ENCODE data around the gene SLC2A6. TPM values are rescaled to one million over a fixed set of nuclear protein-coding genes. Genes with fewer than 3 reads are reported as not detected.

Gene SLC2A6
- total and polyA plus RNA-seq, 7 donors, result 1.2 to 2.7 (median 1.8) TPM

DNA sequence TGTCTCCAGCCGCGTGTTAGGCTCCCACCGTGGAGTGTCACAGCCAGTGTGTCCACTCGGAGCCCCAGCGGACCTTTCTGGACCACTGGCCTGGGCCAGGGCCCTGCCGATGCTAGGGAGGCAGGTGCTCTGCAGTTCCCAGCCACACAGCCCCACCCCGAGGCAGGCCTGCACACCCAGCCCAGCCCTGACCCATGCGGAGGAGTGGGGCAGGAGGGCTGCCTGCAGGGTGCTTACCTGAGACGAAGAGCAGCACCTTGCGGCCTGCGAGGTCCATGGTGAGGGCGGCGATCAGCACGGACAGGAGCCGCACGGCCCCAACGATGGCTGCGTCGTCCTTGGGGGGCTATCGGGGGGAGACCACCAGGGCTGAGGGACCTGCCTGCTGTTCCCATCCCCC, 5.2 kb downstream of the SLC2A6 start:
- peaks cover 5% of the 10 kb centered on the region for H3K4me1 ChIP-seq
- H3K4me3 ChIP-seq, result no peak overlapping the region
- TF ChIP-seq, protein P1, sequence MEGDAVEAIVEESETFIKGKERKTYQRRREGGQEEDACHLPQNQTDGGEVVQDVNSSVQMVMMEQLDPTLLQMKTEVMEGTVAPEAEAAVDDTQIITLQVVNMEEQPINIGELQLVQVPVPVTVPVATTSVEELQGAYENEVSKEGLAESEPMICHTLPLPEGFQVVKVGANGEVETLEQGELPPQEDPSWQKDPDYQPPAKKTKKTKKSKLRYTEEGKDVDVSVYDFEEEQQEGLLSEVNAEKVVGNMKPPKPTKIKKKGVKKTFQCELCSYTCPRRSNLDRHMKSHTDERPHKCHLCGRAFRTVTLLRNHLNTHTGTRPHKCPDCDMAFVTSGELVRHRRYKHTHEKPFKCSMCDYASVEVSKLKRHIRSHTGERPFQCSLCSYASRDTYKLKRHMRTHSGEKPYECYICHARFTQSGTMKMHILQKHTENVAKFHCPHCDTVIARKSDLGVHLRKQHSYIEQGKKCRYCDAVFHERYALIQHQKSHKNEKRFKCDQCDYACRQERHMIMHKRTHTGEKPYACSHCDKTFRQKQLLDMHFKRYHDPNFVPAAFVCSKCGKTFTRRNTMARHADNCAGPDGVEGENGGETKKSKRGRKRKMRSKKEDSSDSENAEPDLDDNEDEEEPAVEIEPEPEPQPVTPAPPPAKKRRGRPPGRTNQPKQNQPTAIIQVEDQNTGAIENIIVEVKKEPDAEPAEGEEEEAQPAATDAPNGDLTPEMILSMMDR (IDR thresholded peaks at IDR 0.05), result no peak
- intact Hi-C loops (cut with DNase I), result no loop called here
- H3K9me3 ChIP-seq, result no peaks in the 10 kb centered on the region
- DNase-seq (no peak), ATAC-seq (no peak)
- peaks cover 0 to 18% of the 10 kb centered on the region in 2 donors for H3K36me3 ChIP-seq (ENCODE audit: insufficient read depth in 1 of 2, low read depth in 1 of 2)
- 88 to 90% (median 89%) methylated on average over 19 to 20 of the region's 20 CpGs for WGBS, 3 donors
- H3K27ac ChIP-seq, result no peak overlapping the region
- H3K27me3 ChIP-seq (ENCODE audit: insufficient read depth in 3 of 3, low read length in 2 of 3), result no peaks in the 10 kb centered on the region

DNA sequence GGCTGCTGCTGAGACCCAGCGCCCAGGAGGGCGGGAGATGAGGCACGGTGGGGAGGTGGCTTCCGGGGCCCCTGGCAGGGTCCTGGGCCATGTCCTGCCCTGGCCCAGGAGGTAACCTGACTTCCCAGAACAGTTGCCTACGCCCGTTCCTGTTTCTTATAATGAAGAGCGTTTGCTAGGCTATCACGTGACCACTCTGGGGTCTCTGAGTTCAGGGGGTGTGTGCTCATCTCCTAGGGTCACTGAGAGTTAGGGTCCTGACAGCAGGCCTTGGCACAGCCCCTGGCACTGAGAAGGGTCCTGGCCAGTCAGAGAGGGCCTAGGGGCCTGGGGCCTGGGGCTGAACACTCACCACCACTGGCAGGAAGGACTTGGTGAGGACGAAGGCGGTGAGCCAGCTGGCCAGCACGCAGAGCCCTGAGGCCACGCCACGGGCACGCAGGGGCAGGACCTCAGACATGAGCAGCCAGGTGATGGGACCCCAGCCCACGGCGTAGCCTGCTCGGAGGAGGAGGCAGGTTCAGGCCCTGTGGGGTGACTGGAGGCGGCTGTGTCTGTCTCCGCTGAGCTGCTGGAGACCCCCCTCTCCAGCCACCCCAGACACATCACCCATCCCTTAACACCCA, 6.0 kb downstream of the SLC2A6 start:
- Histone ChIP-seq H3K4me3 (no peak overlapping the region), H3K27ac (no peak overlapping the region), H3K4me1 (no peaks in the 10 kb centered on the region), H3K36me3 (ENCODE audit: insufficient read depth in 1 of 2, low read depth in 1 of 2) (peaks cover 0 to 27% of the 10 kb centered on the region in 2 donors), H3K9me3 (no peaks in the 10 kb centered on the region), H3K27me3 (ENCODE audit: insufficient read depth in 3 of 3, low read length in 2 of 3) (no peaks in the 10 kb centered on the region)
- WGBS, 3 donors, result 62 to 65% (median 62%) methylated on average over 17 to 19 of the region's 19 CpGs
- DNase-seq (no peak), ATAC-seq (peak in 1 of 4 donors; percentile 10)
- intact Hi-C loops (cut with DNase I), result no loop called here
- TF ChIP-seq, protein P1 (IDR thresholded peaks at IDR 0.05), result no peak

DNA sequence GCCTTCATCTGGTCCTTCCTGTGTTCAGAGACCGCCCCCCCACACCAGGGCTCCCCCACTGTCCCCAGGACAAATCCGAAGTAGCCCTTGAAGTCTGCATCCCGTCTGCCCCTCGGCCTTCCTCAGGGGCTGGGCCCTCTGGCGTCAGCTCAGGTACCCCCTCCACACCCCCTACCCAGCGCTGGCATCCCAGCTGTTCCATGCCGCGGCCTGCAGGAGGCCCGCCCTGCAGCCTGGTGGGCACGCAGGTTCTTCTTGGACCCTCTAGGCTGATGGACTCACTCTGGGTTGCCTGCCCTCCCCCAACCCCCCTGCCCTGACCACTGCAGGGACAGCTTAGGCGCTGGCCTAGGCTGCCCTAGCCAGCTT, 6.6 kb downstream of the SLC2A6 start:
- Histone ChIP-seq H3K36me3 (ENCODE audit: insufficient read depth in 1 of 2, low read depth in 1 of 2) (peaks cover 0 to 27% of the 10 kb centered on the region in 2 donors), H3K4me3 (no peak overlapping the region), H3K27me3 (ENCODE audit: insufficient read depth in 3 of 3, low read length in 2 of 3) (no peaks in the 10 kb centered on the region), H3K4me1 (no peaks in the 10 kb centered on the region), H3K9me3 (no peaks in the 10 kb centered on the region), H3K27ac (no peak overlapping the region)
- DNase-seq, result no peak
- TF ChIP-seq, protein P1 (IDR thresholded peaks at IDR 0.05), result no peak
- no peak for ATAC-seq
- intact Hi-C loops (cut with DNase I), result no loop called here
- WGBS, 3 donors, result 71 to 83% (median 78%) methylated on average over 8 to 11 of the region's 11 CpGs

DNA sequence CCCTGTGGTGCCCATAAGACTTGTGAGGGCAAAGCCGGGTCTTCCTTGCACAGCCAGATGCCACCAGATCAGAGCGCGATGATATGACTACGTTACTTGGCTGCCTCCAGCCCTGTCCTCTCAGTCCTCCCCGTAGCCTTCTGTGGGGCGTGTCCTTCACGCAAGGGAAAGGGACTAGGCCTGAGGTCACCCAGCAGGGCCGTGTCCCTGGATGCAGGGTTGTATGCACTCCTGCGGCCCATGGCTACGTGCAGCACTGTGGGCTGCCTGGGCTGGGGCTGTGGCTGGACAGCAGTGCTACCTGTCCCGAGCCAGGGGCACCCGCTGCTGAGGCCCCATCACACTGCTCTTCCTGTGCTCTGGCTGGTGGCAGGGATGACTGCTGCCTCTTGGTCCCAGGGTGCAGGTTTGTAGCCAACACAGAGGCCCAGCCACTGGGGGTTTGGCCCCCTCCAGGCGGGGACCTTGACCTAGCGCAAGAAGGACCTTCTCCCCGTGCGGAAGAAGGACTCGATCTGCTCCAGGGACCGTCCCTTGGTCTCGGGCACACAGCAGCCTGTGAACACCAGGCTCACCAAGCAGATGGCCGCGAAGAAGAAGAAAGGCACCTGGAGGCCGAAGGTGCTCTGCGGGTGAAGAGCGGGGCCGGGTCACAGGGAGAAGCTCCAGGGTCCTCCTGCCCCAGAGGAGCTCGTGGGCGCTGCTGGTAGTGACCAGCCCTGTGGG, 7.2 kb downstream of the SLC2A6 start:
- H3K4me3 ChIP-seq, result no peak overlapping the region
- peaks cover 0 to 27% of the 10 kb centered on the region in 2 donors for H3K36me3 ChIP-seq (ENCODE audit: insufficient read depth in 1 of 2, low read depth in 1 of 2)
- ATAC-seq (peak in 1 of 4 donors; percentile 11), DNase-seq (no peak)
- intact Hi-C loops (cut with DNase I), result no loop called here
- H3K27ac ChIP-seq, result no peak overlapping the region
- no peaks in the 10 kb centered on the region for H3K9me3 ChIP-seq
- no peaks in the 10 kb centered on the region for H3K4me1 ChIP-seq
- WGBS, 3 donors, result 72 to 80% (median 74%) methylated on average over 27 of the region's 27 CpGs
- TF ChIP-seq, protein P1 (IDR thresholded peaks at IDR 0.05), result no peak
- H3K27me3 ChIP-seq (ENCODE audit: insufficient read depth in 3 of 3, low read length in 2 of 3), result no peaks in the 10 kb centered on the region

All from psoas muscle (tissue), 8 donors.